Activated CD4-positive, alpha-beta T cell treated with anti-CD3 and anti-CD28 coated beads for 48 hours (primary cell): ENCODE data around the gene CPNE4.
"Not testable (repeated sequence)": the region's sequence is repeated elsewhere in the genome, so short reads cannot be mapped to it uniquely, and the experiment has no call there.

Experiments used
- DNase-seq: peaks from one replicate; pipeline ENCODE4 v3.0.0-alpha.2; 2020

Gene CPNE4

DNA sequence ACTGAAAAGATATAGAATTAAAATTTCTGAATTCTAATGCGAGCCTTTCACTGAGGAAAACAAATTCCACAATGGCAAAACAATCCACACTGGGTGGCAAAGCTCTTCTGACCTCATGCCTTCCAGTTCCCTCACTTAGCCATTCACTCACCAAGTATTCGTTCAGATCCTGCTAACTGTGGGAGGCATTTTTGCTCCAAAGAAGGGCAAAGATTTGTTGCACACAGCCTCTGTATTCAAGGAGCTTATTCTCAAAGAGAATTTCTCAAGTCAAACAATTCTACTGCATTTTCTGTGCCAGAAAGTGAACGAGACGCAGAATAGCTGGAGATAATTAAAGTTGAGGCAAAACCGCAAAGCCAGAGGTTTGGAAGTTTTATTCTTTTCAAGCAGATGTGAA is 77.3 kb downstream of the CPNE4 start:
- DNase-seq, result no peak

DNA sequence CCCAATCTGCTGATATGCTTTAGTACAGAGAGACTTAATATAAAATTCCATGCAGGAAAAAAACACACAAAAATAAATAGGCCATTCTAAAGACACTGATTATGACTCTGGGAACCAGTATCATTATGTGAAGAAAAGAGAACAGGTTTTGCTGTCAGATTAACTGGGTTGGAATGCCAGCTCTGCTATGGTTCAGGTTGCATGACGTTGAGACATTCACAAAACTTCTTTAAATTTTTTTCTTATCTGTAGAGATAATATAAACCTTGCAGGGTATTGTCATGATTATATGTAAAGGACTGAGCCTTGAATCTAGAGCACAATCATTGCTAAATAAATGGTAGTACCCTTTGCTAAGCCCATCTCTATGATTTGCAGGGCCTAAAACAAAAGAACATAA is 86.0 kb downstream of the CPNE4 start:
- DNase-seq, result no peak

DNA sequence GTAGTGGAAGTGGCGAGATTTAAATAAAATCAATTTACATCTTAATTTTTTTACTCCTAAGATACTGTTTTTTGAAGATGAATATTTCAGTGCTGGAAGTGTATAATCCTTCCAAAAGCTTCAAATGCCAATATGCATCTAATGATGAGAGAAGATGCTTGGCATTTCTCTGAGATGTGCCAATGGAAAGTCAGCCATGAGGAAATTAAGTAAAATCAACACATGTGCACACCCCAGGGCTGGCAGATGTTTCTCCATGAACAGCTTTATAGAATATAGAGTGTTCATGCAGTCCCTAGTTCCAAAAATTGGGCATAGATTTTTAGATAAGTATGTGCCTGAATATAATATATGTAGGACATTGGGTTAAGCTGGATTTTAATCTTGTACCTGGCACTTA is 90.1 kb downstream of the CPNE4 start:
- no peak for DNase-seq

DNA sequence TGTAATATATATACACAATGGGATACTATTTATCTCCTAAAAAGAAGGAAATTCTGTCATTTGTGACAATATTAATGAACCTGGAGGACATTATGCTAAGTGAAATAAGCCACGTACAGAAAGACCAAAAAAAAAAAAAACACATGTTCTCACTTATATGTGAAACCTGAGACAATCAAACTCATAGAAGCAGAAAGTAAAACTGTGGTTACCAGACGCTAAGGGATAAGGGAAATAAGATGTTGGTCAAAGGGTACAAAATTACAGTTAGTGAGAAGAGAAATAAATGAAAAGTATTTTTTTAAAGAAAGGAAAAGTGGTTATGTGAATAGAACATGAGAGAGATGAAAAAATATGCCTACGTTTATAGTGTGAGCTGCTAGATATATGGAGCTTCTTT is 101.1 kb downstream of the CPNE4 start:
- DNase-seq, result no peak

DNA sequence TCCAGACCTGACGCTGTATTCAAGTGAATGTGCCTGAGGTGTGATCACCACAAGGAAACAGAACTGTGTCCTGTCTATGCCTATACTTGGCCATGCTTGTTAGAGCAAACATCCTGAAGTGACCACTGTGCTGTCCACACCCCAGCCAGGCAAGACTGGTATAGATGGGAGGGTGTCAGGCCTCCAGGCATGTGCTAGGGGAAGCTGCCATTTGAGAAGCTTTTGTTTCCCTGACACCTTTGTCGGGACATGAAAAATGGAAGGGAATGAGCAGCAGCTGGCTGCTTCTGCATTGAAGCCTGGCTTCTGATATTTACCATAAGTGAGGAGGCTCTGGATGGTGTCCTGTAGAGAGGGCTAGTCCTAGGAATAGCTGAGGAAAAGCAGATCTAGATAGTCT is 106.2 kb downstream of the CPNE4 start:
- no peak for DNase-seq

DNA sequence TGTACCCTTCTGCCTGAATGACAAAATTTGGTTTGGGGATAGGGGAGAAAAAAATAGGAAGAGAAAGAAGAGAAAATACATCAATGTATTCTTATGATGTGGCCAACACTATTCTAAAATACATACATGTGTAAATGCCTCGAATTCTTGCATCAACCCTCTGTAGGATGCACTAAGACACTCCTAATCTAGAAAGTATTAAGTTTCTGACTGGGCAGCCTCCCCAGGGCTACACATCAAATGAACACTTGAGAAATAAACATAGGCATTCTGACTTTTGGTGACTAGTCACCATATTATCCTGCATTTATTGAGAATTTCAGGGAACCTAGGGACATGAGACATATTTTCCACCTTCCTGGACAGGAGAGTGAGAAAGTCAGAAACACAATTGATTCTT is 109.2 kb downstream of the CPNE4 start:
- DNase-seq, result no peak

DNA sequence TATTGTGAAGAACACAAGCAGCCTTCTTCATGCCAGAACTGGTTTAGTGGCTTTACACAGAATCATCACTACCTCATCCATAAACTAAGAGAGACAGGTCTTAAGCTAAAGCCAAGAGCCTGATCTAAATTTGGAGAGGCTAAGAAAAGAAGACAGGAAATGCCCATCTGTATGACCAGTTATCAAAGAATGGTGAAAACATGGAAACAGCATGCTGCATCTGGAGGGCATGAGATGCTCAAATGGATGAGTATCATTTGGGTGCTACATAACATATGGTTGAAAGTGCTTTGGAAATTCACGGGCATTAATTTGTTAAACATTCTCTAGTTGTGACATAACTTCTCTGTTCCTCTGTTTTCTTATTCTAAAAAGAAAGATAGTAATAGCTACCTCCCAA is 112.5 kb downstream of the CPNE4 start:
- no peak for DNase-seq

DNA sequence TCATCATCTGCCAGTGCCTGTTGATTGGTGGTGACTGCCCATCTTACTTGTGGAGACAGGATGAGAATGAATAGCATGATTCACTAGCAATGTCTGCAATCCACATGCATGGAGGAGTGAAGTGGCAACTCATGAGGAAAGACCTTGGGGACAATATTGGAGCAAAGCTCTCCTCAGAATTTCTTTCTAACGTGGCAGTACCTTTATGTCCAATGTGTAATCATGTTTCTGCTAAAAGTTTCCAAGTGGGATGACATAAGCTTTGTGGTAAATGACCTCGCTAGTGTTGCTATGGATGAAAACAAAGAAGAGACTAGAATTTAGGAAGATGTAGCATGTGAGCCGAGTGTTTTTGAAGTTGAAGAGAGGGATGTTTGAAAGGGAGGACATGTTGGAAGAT is 117.8 kb downstream of the CPNE4 start:
- no peak for DNase-seq

DNA sequence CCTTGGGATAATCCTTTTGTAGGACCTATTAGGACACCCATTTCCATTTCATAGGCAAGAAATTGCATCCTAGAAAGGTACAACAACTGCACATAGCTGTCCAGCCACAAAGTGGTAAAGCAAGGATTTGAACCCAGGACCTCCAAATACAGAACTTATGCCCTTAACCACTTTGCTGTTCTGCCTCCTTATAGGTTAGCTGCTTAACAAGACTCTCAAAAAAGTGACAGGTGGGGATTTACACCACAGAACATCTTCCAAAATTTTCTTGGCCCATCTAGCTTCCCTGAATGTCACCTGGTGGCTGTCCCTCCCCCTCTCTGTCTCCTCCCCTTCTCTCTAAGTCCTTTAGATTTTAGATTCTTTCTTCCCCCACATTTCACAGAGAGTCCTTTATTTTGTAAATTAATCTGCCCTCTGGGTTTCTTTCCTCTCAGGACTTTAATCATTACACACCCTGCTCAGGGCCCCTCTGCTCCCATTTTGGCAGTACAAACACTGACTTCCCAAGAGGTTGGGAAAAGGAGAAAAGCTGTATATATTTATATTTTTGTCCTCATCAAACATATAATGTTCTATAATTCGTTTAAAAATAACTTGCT is 120.6 kb downstream of the CPNE4 start:
- DNase-seq, result no peak

DNA sequence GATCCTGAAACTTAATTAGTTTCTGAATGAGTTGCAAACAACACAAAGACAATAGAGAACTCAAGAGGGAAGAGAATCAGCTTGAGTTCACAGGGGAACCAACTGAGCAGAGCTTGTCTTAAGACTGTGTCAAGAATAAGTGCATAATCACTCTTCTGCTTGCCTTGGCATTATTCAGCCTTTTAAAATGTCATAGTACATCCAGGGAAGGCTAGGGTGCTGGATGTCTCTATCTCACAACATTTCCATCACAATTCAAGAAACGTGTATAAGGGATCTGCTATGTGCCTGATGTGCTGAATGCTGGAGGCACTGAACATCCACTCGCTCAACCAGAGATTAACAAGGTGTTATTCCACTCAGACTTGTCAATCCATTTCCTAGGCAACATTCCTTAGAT is 122.6 kb downstream of the CPNE4 start:
- DNase-seq, result no peak

DNA sequence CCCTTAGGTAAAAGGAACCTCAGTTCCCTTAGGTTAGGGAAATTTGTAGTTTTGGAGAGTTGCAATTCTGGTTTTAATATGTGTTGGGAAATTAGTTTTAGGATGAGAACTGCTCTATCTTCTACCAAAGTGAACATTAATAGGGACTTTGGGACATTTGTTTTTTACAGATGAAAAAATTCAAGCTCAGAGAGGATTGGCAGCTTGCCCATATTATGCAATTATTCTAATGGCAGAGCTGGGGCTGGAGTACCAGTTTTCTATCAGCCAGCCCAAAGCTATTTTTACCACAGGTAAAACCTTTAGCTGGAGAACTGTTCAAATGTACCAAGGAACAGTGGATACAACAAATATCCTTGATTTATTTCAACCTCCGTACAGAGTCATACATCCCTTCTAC is 127.0 kb downstream of the CPNE4 start:
- DNase-seq, result no peak

DNA sequence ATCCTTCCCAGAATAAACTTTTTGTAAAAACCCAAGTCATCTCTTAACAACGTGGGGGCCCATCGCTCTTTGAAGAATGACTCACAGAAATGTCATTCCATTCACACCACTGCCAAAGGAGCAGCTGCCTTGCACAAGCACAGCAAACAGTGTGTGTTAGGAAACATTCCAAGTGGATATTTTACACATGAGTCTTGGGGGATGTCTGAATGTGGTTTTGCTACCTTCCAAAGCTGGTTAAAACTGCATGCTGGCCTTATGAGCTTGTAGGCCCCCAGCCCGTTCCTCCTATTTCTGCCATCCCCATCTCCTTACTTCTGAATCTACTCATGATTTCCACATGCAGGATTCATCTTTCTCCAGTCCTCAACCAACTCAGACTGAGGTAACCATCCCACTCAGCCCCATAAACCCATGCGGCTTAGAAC is 130.8 kb downstream of the CPNE4 start:
- no peak for DNase-seq

DNA sequence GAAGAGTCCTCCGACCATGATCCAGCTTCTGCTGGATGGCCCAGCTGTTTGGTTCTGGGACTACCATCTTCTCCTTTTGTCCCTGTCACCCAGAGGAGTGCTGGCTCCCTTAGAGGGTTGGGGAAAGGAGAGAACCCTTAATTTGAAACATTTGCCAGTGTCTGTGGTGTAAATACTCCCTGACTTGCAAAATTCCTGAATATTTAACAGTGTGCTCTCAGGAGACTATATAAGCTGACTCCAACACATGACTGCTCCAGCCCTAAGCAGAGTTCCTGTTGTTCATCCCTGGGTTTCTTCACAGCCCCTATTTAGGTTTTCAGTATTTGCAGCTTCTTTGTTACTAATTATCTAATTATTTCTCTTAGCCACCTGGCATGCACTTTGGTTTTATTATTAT is 133.1 kb downstream of the CPNE4 start:
- DNase-seq, result no peak

DNA sequence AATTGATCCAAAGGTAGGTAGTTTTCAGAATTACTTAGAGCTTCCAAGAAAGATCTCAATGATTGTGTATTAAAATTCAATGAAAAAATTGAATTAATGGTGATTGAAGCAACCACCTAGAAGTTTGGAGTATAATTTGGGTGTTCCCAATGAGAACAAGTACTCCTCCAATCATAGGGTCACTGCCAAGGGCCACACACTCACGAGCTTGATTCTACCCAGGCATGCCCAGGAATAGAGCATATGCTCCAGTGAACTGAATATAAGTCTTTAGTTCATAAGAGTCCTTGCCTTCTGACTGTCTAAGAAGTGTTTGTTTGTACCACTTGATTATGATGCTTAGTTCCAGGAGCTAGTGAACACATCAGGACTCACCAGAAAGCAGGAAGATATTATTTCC is 133.9 kb downstream of the CPNE4 start:
- DNase-seq, result no peak

DNA sequence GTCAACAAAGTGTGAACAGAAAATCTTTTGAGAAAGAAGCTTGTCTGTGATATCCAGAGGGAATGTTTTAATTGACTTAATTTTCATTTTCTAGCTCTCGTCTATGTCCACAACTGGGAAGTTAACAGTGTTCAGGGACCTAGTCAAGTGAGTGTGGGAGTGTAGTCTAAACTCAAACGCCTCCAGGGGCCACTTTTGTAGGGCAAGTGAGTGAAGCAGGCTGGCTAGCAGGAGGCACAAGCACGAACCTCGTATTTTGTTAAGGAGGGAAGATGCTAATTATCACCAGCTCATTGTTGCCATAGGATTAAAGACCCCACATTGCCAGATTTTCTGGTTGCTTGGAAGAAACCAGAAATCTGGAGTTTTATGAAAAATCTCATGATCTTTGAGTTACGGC is 135.8 kb downstream of the CPNE4 start:
- DNase-seq, result no peak

DNA sequence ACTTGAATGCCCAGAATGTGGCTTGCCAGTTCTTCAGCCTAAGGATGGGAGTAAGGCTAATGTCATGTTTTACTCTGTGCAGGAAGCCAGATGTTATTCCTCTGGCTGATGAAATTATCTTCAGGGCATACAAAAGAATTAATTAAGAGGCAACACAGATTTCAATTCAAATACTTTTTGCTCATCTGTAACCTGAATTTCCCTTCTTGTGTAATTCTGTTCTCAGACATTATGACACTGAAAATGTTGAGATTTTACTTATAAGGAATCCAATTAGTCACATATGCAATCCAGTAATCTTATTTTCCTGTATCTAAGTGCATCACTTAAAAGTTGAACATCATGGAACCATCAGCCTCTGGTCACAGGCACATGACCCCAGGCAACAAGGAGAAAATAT is 136.5 kb downstream of the CPNE4 start:
- no peak for DNase-seq

DNA sequence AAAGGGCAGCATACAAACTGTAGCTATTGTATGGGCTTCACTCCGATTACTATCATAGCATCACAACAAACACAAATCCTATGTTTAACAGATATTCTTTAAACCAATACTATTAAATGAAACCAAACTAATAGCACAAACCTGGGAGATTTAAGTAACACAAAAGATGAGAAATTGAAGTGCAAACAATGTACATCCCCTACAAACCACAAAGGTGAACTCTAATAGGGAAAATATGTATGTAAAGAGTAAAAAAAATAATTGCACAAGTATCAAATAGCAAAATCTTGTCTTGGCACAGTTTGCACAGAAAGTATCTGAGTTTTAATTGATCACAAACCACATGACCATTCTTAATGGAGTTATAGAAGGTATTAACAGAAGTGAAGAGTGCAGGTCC is 138.5 kb downstream of the CPNE4 start:
- DNase-seq, result no peak

DNA sequence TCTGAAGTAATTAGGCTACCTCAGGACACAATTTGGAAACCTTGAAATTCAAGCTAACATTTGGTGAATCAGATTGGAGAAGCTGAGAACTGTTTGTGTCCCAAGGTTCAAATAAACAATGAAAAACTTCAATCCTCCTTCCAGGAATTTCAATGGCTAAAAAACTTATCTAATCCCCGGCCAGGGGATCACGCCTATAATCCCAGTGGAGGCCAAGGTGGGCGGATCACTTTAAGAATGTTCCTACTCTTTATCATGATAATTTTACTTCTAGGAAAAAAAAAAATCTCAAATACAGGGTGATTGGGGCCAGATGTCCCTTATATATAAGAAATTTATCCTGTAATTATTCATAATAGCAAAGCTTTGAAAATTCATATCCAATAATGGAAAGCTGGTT is 139.0 kb downstream of the CPNE4 start:
- DNase-seq, result no peak

DNA sequence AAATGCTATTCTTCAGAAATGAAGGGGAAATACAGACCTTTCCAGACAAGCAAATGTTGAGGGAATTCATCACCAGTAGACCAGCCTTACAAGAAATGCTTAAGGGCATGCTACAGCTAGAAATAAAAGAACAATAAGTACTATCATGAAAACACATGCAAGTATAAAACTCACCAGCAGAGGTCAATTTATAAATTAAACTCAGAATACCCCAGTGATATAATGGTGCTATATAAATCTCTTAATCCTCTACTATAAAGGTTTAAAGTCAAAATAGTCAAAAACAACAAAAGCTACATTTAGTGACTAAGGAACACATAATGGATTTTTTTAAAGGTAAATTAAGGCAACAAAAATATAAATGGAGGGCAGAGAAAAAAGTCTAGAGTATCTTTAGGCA is 142.5 kb downstream of the CPNE4 start:
- DNase-seq, result no peak

DNA sequence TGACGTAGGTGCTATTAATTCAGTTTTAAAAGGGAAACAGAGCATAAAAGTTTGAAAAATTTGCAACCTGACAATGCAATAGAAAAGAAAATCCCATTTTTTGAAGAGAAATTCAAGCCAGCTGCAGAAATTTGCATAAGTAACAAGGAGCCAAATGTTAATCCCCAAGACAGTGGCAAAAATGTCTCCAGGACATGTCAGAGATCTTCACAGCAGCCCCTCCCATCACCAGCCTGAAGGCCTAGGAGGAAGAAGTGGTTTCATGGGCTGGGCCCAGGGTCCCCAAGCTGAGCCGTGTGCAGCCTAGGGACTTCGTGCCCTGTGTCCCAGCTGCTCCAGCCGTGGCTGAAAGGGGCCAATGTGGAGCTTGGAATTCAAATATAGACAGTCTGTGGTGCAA is 148.9 kb downstream of the CPNE4 start:
- not testable (repeated sequence) for DNase-seq

DNA sequence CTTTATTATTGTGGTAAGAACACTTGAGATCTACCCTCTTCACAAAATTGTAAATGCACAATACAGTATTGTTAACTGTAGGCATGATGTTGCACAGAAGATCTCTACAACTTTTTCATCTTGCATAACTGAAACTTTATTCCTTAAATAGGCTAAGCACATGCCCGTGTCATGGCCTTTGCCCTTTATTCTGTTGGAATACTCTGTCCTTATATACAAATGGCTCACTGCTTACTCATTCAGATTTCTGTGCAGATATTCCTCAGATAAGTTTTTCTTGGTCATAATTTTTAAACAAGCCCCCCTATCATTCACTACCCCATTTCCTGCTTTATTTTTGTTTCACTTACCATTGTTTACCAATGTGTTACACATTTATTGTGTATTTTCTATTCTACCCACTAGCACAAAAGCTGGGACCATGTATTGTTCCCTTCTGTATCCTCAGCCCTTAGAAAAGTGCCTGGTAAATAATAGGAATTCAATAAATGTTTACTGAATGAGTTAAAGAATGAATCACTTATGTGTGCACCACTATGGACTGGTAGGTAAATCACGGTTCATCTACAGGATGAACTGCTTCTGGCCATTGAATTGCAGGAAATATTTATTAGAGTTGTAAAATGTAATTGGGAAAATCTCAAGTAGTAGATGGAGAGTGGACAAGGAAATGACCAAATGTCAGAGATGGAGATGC is 151.0 kb downstream of the CPNE4 start:
- DNase-seq, result no peak

DNA sequence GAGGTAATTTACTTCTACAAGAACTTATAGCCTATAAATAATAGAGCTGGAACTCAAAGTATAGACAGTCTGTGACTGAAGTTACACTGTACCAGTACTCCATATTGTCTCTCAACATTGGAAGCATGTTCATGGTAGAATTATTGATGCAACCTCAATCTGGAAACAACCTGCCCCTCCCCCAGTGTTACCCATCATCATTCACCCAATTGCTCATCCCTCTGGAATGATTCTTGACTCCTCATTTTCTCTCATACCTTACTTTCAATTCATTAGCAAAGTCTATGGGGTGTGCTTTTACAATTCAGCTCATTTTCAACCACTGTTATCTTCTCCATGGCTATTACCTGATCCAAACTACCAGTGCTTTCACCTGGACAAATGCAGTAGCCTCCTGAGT is 151.7 kb downstream of the CPNE4 start:
- no peak for DNase-seq

DNA sequence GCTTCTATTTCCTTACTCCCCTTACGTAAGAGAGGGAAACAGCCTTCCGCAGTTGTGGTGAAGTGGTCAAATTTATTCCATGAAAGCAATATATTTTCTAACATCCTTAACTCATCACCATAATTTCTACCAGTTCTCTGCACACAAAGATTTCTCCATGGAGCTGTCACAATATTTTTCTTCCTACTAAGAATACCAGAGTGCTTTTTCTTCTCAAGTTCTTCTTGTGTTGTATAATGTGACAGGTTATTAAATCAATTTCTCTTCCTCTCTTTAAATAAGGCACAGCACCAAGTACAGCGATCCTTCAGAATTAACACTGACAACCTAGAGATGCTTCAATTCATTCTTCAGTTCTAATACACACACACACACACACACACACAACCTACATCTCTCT is 153.0 kb downstream of the CPNE4 start:
- DNase-seq, result no peak

DNA sequence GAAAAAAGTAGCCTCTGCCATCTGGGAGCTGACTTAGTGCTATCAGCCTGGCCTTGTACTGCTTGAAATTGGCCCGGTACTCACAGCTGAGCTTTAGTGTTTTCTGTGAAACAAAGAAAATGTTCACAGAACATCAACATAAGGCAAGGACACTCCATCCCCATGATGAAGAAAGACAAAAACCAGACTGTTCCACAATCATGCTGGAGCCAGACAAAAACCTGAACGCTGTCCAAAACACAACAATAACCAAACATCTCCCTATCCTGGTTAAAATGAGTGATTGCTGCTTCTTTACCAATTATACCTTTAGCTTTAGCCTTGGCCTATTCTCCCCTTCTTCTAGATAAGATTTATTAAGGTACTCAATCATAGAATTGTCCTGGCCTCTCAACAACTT is 153.9 kb downstream of the CPNE4 start:
- DNase-seq, result no peak

DNA sequence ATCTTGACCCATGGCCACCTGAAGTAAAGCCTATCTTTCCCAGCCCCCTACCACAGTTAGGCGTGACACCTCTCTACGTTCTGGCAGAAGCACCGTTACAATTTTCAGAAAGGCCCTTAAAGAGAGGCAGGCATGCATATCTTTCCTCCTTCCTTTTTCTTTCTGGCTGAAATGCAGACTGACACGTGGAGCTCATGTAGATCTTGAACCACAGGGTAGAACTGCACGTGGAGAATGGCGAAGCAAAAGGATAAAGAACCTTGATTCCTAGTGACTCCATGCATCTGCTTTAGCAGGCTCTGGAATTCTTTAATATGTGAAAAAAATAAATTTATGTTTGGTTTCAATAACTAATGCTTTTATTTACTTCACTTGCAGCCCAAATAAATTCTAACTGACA is 166.6 kb downstream of the CPNE4 start:
- no peak for DNase-seq
